Sigmoid colon (tissue), 7 donors: ENCODE data around the gene CCDC146. TPM values are rescaled to one million over a fixed set of nuclear protein-coding genes. Genes with fewer than 3 reads are reported as not detected.
A peak's percentile ranks its signal among the peaks of the same experiment; 100 is the strongest.
"Not testable (repeated sequence)": the region's sequence is repeated elsewhere in the genome, so short reads cannot be mapped to it uniquely, and the experiment has no call there.

Experiments used
- DNase-seq: peaks from one replicate; pipeline ENCODE4 v3.0.0-alpha.2; 2019
- H3K27ac ChIP-seq, 4 donors: fragments of 200-600 bp; sonication (generic); one replicate each; pipeline ENCODE4 v1.5.1; 2016 to 2019; ENCODE audit warnings: mild to moderate bottlenecking in 1 of 4
- H3K27me3 ChIP-seq, 3 donors: fragments of 200-600 bp; sonication (generic); one replicate each; pipeline ENCODE4 v1.5.1; 2019; ENCODE audit warnings: mild to moderate bottlenecking in 1 of 3
- H3K36me3 ChIP-seq, 4 donors: fragments of 200-600 bp; sonication (generic); one replicate each; pipeline ENCODE4 v1.5.1; 2016 to 2019
- H3K4me1 ChIP-seq, 4 donors: fragments of 200-600 bp; sonication (generic); one replicate each; pipeline ENCODE4 v1.5.1; 2017 to 2019
- H3K4me3 ChIP-seq, 4 donors: fragments of 200-600 bp; sonication (generic); one replicate each; pipeline ENCODE4 v1.5.1; 2017 to 2019; ENCODE audit warnings: mild to moderate bottlenecking in 2 of 4, moderate library complexity in 1 of 4
- H3K9me3 ChIP-seq, 4 donors: fragments of 200-600 bp in 3 of 4; sonication (generic) in 3 of 4; one replicate each; pipeline versions ENCODE4 v1.5.1 to v1.6.1; 2013 to 2019
- POLR2AphosphoS5 ChIP-seq, 4 donors: sonication (generic); formaldehyde crosslinking; IDR thresholded peaks; one replicate each; pipeline ENCODE4 v1.6.1; 2017; ENCODE audit warnings: antibody characterized with exemption in 4 of 4
- WGBS, 2 donors: extraction: QIAGEN DNeasy Blood & Tissue Kit; methylation state at CpG; one replicate each; pipeline ENCODE4 v1.1.7; 2013; 5-methylcytosine and 5-hydroxymethylcytosine counted together
- intact Hi-C: fragments of 100-400 bp; cut with DNase I; formaldehyde crosslinking; loops from one replicate; pipeline ENCODE4 v1.15.1; 2023
- polyA plus RNA-seq, 3 donors: library from polyadenylated mRNA; stranded (reverse); fragments of 200-250 nt; gene quantifications; one replicate each; pipeline ENCODE4 v1.2.3, GENCODE V29; 2013
- total RNA-seq, 4 donors: library from RNA; depleted of rRNA; stranded (reverse); fragments of >200 nt; gene quantifications; one replicate each; pipeline ENCODE4 v1.1.0, GENCODE V29; 2016
- donor health status: healthy with polysubstance abuse.
- donor health status: Bipolar disorder and iron deficiency.
- donor health status: healthy.

Gene CCDC146
- total RNA-seq = 10 to 100 TPM; 18.4 to 45.7 (median 24.4) TPM
- polyA plus RNA-seq = 1 to 10 TPM; 2.3 to 6.6 (median 3.6) TPM

GRCh38 chr7:77121860-77122681 lies at the start of gene CCDC146:
TSS of gene CCDC146 (plus strand) at chr7:77122615. CDS start at chr7:77167669, 45,054 bp downstream.
- TF ChIP-seq POLR2AphosphoS5 (IDR thresholded peaks at IDR 0.05) = peak in 3 of 4 donors; percentile 43 to 73 (median 51)
- DNase-seq = peak; percentile 99
- H3K27me3 ChIP-seq, H3K36me3 ChIP-seq, intact Hi-C loops, H3K9me3 ChIP-seq: not testable (repeated sequence)
- H3K27ac ChIP-seq = peak within 1 kb of the TSS; percentile 66 to 78 (median 75)
- H3K4me3 ChIP-seq = peak within 1 kb of the TSS; percentile 61 to 73 (median 70)
- H3K4me1 ChIP-seq = peaks cover 0 to 22% (median 12%) of the 10 kb centered on the region in 4 donors
- WGBS, 2 donors = 0% methylated on average over 50 of the region's 50 CpGs

GRCh38 chr7:77074786-77075396 lies 47.5 kb upstream of the CCDC146 start:
- not testable (repeated sequence) for H3K27me3 ChIP-seq, H3K27ac ChIP-seq
- 95 to 100% methylated on average over 5 of the region's 6 CpGs for WGBS, 2 donors

GRCh38 chr7:77077060-77077459 lies 45.4 kb upstream of the CCDC146 start:
- H3K27me3 ChIP-seq = not testable (repeated sequence)
- WGBS, 2 donors = 83 to 96% methylated on average over 5 of the region's 5 CpGs

More at GRCh38 chr7:77074786-77075396, 47.5 kb upstream of the CCDC146 start:
- H3K9me3 ChIP-seq, H3K4me3 ChIP-seq, H3K4me1 ChIP-seq, H3K36me3 ChIP-seq, intact Hi-C loops, DNase-seq: not testable (repeated sequence)

GRCh38 chr7:77079112-77079511 lies 43.3 kb upstream of the CCDC146 start:
- H3K4me1 ChIP-seq, H3K4me3 ChIP-seq, H3K27me3 ChIP-seq, intact Hi-C loops, DNase-seq, H3K9me3 ChIP-seq, H3K36me3 ChIP-seq: not testable (repeated sequence)
- H3K27ac ChIP-seq = peak overlapping the region in 2 of 4 donors; percentile 32 to 60
- peak in 3 of 4 donors; percentile 31 to 80 (median 67) for TF ChIP-seq POLR2AphosphoS5 (IDR thresholded peaks at IDR 0.05)

More at GRCh38 chr7:77077060-77077459, 45.4 kb upstream of the CCDC146 start:
- H3K4me1 ChIP-seq, H3K36me3 ChIP-seq, H3K27ac ChIP-seq, intact Hi-C loops, H3K9me3 ChIP-seq, H3K4me3 ChIP-seq, DNase-seq: not testable (repeated sequence)

GRCh38 chr7:77079624-77080023 lies 42.8 kb upstream of the CCDC146 start:
- H3K36me3 ChIP-seq, DNase-seq, H3K4me1 ChIP-seq, H3K27me3 ChIP-seq, H3K4me3 ChIP-seq, H3K9me3 ChIP-seq, intact Hi-C loops: not testable (repeated sequence)
- 66 to 81% methylated on average over 5 of the region's 5 CpGs for WGBS, 2 donors
- peak overlapping the region in 1 of 4 donors; percentile 60 for H3K27ac ChIP-seq

- DNase-seq, H3K27me3 ChIP-seq, H3K9me3 ChIP-seq, intact Hi-C loops, H3K36me3 ChIP-seq, H3K4me3 ChIP-seq, H3K27ac ChIP-seq, H3K4me1 ChIP-seq: not testable (repeated sequence)
- WGBS, 2 donors = 22 to 82% methylated on average over 2 of the region's 2 CpGs
Observed at GRCh38 chr7:77080236-77080635, 42.2 kb upstream of the CCDC146 start.

- intact Hi-C loops, DNase-seq: not testable (repeated sequence)
- 96 to 98% methylated on average over 1 of the region's 1 CpG for WGBS, 2 donors
Observed at GRCh38 chr7:77082192-77082591, 40.2 kb upstream of the CCDC146 start.

GRCh38 chr7:77092301-77092700 lies 30.1 kb upstream of the CCDC146 start:
- H3K36me3 ChIP-seq, intact Hi-C loops: not testable (repeated sequence)

More at GRCh38 chr7:77082192-77082591, 40.2 kb upstream of the CCDC146 start:
- not testable (repeated sequence) for H3K9me3 ChIP-seq, H3K36me3 ChIP-seq, H3K4me1 ChIP-seq, H3K4me3 ChIP-seq, H3K27ac ChIP-seq, H3K27me3 ChIP-seq

GRCh38 chr7:77100501-77100900 lies 21.9 kb upstream of the CCDC146 start:
- H3K4me1 ChIP-seq, H3K27ac ChIP-seq, DNase-seq, intact Hi-C loops, H3K36me3 ChIP-seq, H3K9me3 ChIP-seq, H3K27me3 ChIP-seq, H3K4me3 ChIP-seq: not testable (repeated sequence)
- WGBS, 2 donors = 79 to 94% methylated on average over 3 of the region's 3 CpGs

More at GRCh38 chr7:77092301-77092700, 30.1 kb upstream of the CCDC146 start:
- H3K9me3 ChIP-seq, DNase-seq, H3K27ac ChIP-seq, H3K4me3 ChIP-seq, H3K4me1 ChIP-seq, H3K27me3 ChIP-seq: not testable (repeated sequence)
- WGBS, 2 donors = 44 to 79% methylated on average over 2 of the region's 2 CpGs

GRCh38 chr7:77101187-77101586 lies 21.2 kb upstream of the CCDC146 start:
- DNase-seq, intact Hi-C loops, H3K36me3 ChIP-seq, H3K9me3 ChIP-seq, H3K4me1 ChIP-seq, H3K27me3 ChIP-seq, H3K27ac ChIP-seq, H3K4me3 ChIP-seq: not testable (repeated sequence)
- 81 to 92% methylated on average over 1 of the region's 1 CpG for WGBS, 2 donors

GRCh38 chr7:77102671-77103070 lies 19.7 kb upstream of the CCDC146 start:
- H3K9me3 ChIP-seq, H3K27me3 ChIP-seq, H3K27ac ChIP-seq, DNase-seq, H3K36me3 ChIP-seq, H3K4me1 ChIP-seq, intact Hi-C loops, H3K4me3 ChIP-seq: not testable (repeated sequence)

- intact Hi-C loops, DNase-seq, H3K36me3 ChIP-seq, H3K27ac ChIP-seq, H3K27me3 ChIP-seq, H3K4me3 ChIP-seq, H3K9me3 ChIP-seq: not testable (repeated sequence)
- H3K4me1 ChIP-seq = peaks cover 0 to 15% (median 7%) of the 10 kb centered on the region in 4 donors
- WGBS, 2 donors = 91 to 93% methylated on average over 3 of the region's 3 CpGs
Observed at GRCh38 chr7:77105904-77106303, 16.5 kb upstream of the CCDC146 start.
